H1 (cell line): ENCODE data around the gene ZNF213. TPM values are rescaled to one million over a fixed set of nuclear protein-coding genes. Genes with fewer than 3 reads are reported as not detected.

Source experiments
- ASH2L ChIP-seq: fragments of 200-600, 300-600 bp; sonication (generic); IDR thresholded peaks from one replicate; pipeline ENCODE4 v1.7.1; 2017; ENCODE audit warnings: low read length
- CEBPB ChIP-seq: IDR thresholded peaks from 2 replicates; pipeline ENCODE4 v1.6.1; 2012; ENCODE audit warnings: low read depth, low read length
- CHD1 ChIP-seq: IDR thresholded peaks from 2 replicates; pipeline ENCODE4 v1.6.1; 2012; ENCODE audit warnings: low read depth, low read length, improper control_type of control experiment
- JUND ChIP-seq: IDR thresholded peaks from 2 replicates; pipeline ENCODE4 v1.6.1; 2011; ENCODE audit warnings: mild to moderate bottlenecking, improper control_type of control experiment, low read length
- KDM4A ChIP-seq: IDR thresholded peaks from one replicate; pipeline ENCODE4 v1.7.1; 2012; ENCODE audit warnings: low read depth, mild to moderate bottlenecking, moderate library complexity, low read length, inconsistent platforms; ENCODE audit not compliant: severe bottlenecking
- NRF1 ChIP-seq: IDR thresholded peaks from 2 replicates; pipeline ENCODE4 v1.6.1; 2011; ENCODE audit warnings: mild to moderate bottlenecking, low read depth, low read length, improper control_type of control experiment
- RBBP5 ChIP-seq: IDR thresholded peaks from 2 replicates; pipeline ENCODE4 v1.7.1; 2012; ENCODE audit warnings: low read depth, mild to moderate bottlenecking, inconsistent platforms, low read length, moderate library complexity, borderline replicate concordance
- SIX5 ChIP-seq: IDR thresholded peaks from 2 replicates; pipeline ENCODE4 v1.6.1; 2011; ENCODE audit warnings: mild to moderate bottlenecking, low read depth, low read length
- polyA plus RNA-seq, 7 experiments: library from polyadenylated mRNA; depleted of rRNA in 3 of 7; stranded (reverse) in 5 of 7; unstranded in 2 of 7; fragments of >200 nt in 5 of 7; fragments of 200-250 nt in 2 of 7; gene quantifications; 1 replicate in 5 of 7; 2 replicates in 1 of 7; 4 replicates in 1 of 7; pipeline versions ENCODE4 v1.2.1 to v1.2.3, GENCODE V29; 2011 to 2013; ENCODE audit warnings: missing spikeins in 2 of 7, mixed read lengths in 2 of 7
- total RNA-seq: library from RNA; stranded (reverse); fragmentation: NEBNext Ultra II Directional; extraction: Animal tissue kit (Norgen Biotek cat#: 25700); gene quantifications from 2 replicates; pipeline ENCODE4 v1.2.1, GENCODE V29; 2021
- TF ChIP-seq, protein P1 (sequence below): IDR thresholded peaks from 2 replicates; pipeline ENCODE4 v1.6.1; 2012; ENCODE audit warnings: inconsistent platforms
- TF ChIP-seq, protein P2 (sequence below): IDR thresholded peaks from 2 replicates; pipeline ENCODE4 v1.6.1; 2011; ENCODE audit warnings: low read length, improper control_type of control experiment

ZNF213 gene
- total and polyA plus RNA-seq, 2 of the 8 experiments (the other 6 are each of a cell fraction or from before 2014, with no cell fraction given), result 1.6 to 6.9 TPM

DNA sequence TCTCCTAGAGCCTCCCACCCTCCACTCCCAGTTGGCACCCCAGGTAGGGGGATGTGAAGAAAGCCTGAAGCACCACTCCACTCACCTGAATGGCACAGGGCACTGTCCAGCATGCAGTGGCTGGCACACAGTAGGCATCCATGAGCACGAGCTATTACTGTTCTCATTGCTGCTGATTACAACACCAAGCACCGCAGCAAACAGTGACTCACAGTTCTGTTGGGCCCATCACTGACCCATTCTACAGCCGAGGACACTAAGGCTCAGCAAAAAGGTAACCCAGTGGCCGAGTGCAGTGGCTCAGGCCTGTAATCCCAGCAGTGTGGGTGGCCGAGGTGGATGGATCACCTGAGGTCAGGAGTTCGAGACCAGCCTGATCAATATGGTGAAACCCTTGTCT, 38.5 kb upstream of the ZNF213 start (continued):
- TF ChIP-seq KDM4A, result no peak
- TF ChIP-seq, protein P1, sequence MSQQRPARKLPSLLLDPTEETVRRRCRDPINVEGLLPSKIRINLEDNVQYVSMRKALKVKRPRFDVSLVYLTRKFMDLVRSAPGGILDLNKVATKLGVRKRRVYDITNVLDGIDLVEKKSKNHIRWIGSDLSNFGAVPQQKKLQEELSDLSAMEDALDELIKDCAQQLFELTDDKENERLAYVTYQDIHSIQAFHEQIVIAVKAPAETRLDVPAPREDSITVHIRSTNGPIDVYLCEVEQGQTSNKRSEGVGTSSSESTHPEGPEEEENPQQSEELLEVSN, result no peak
- no peak for TF ChIP-seq JUND
- TF ChIP-seq, protein P2, sequence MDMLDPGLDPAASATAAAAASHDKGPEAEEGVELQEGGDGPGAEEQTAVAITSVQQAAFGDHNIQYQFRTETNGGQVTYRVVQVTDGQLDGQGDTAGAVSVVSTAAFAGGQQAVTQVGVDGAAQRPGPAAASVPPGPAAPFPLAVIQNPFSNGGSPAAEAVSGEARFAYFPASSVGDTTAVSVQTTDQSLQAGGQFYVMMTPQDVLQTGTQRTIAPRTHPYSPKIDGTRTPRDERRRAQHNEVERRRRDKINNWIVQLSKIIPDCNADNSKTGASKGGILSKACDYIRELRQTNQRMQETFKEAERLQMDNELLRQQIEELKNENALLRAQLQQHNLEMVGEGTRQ, result no peak
- no peak for TF ChIP-seq CHD1
- TF ChIP-seq CEBPB, result no peak
- no peak for TF ChIP-seq RBBP5
- TF ChIP-seq ASH2L, result no peak
- TF ChIP-seq NRF1, result no peak
- TF ChIP-seq SIX5, result no peak
